ENCODE data around the gene TMEM116.

The TMEM116 gene

GRCh38 chr12:112018571-112019237 lies 5.7 kb upstream of the TMEM116 start:
- H3K9ac ChIP-seq (ENCODE audit: low read length): no peak overlapping the region
- peaks cover 72% of the 10 kb centered on the region for H4K20me1 ChIP-seq (ENCODE audit: insufficient read depth, low read length)
- peaks cover 72% of the 10 kb centered on the region for H3K36me3 ChIP-seq (replicated peaks; ENCODE audit: low read depth, low read length)
- H3K4me3 ChIP-seq (ENCODE audit: low read length): no peak overlapping the region
- peaks cover 9% of the 10 kb centered on the region; the same call in 1 of the 2 replicates for H3K9me3 ChIP-seq (ENCODE audit: insufficient read depth, low read length)
- H2AFZ ChIP-seq (ENCODE audit: low read depth, low read length): no peak overlapping the region
- H3K79me2 ChIP-seq (ENCODE audit: low read length): peaks cover 92% of the 10 kb centered on the region
- no peak for TF ChIP-seq EZH2phosphoT487 (IDR thresholded peaks at IDR 0.05; ENCODE audit: low read depth)
- TF ChIP-seq CTCF (IDR thresholded peaks at IDR 0.05; ENCODE audit: low read depth, low read length): no peak
- H3K27me3 ChIP-seq (ENCODE audit: low read depth, low read length): no peaks in the 10 kb centered on the region
- peaks cover 18% of the 10 kb centered on the region for H3K4me1 ChIP-seq (ENCODE audit: low read length)
- no peak overlapping the region for H3K4me2 ChIP-seq (ENCODE audit: low read length)
- H3K27ac ChIP-seq (ENCODE audit: low read length): no peak overlapping the region

- TF ChIP-seq CTCF (IDR thresholded peaks at IDR 0.05; ENCODE audit: low read depth, low read length) (no peak), EZH2phosphoT487 (IDR thresholded peaks at IDR 0.05; ENCODE audit: low read depth) (no peak)
- Histone ChIP-seq H4K20me1 (ENCODE audit: insufficient read depth, low read length) (peaks cover 62% of the 10 kb centered on the region), H3K9ac (ENCODE audit: low read length) (no peak overlapping the region), H3K4me2 (ENCODE audit: low read length) (no peak overlapping the region), H3K4me1 (ENCODE audit: low read length) (peaks cover 18% of the 10 kb centered on the region), H3K36me3 (replicated peaks; ENCODE audit: low read depth, low read length) (peaks cover 58% of the 10 kb centered on the region), H3K27ac (ENCODE audit: low read length) (no peak overlapping the region), H3K4me3 (ENCODE audit: low read length) (no peak overlapping the region), H2AFZ (ENCODE audit: low read depth, low read length) (no peak overlapping the region), H3K27me3 (ENCODE audit: low read depth, low read length) (no peaks in the 10 kb centered on the region), H3K9me3 (ENCODE audit: insufficient read depth, low read length) (peaks cover 9% of the 10 kb centered on the region; the same call in 1 of the 2 replicates), H3K79me2 (ENCODE audit: low read length) (peaks cover 91% of the 10 kb centered on the region)
These were observed 4.1 kb upstream of the TMEM116 start for GRCh38 chr12:112017041-112017440.

- no peak for TF ChIP-seq EZH2phosphoT487 (IDR thresholded peaks at IDR 0.05; ENCODE audit: low read depth)
- no peak for TF ChIP-seq CTCF (IDR thresholded peaks at IDR 0.05; ENCODE audit: low read depth, low read length)
- peaks cover 28% of the 10 kb centered on the region for H3K4me1 ChIP-seq (ENCODE audit: low read length)
- no peak overlapping the region for H2AFZ ChIP-seq (ENCODE audit: low read depth, low read length)
- H3K9me3 ChIP-seq (ENCODE audit: insufficient read depth, low read length): peaks cover 9% of the 10 kb centered on the region; the same call in 1 of the 2 replicates
- no peak overlapping the region for H3K4me2 ChIP-seq (ENCODE audit: low read length)
- H3K9ac ChIP-seq (ENCODE audit: low read length): no peak overlapping the region
- peaks cover 61% of the 10 kb centered on the region for H3K36me3 ChIP-seq (replicated peaks; ENCODE audit: low read depth, low read length)
- H3K79me2 ChIP-seq (ENCODE audit: low read length): peaks cover 93% of the 10 kb centered on the region
- H3K27ac ChIP-seq (ENCODE audit: low read length): peak overlapping the region; percentile 99
- 0 out of 2 replicates have a peak overlapping the region, but pooled peaks have one; percentile 97 for H3K4me3 ChIP-seq (ENCODE audit: low read length)
- peaks cover 54% of the 10 kb centered on the region for H4K20me1 ChIP-seq (ENCODE audit: insufficient read depth, low read length)
- H3K27me3 ChIP-seq (ENCODE audit: low read depth, low read length): no peaks in the 10 kb centered on the region
These were observed 3.0 kb upstream of the TMEM116 start for GRCh38 chr12:112015938-112016337.

GRCh38 chr12:112013601-112014402 lies 837 bp upstream of the TMEM116 start:
- Histone ChIP-seq H3K4me2 (ENCODE audit: low read length) (peak overlapping the region; percentile 97), H3K9me3 (ENCODE audit: insufficient read depth, low read length) (peaks cover 9% of the 10 kb centered on the region; the same call in 1 of the 2 replicates), H3K79me2 (ENCODE audit: low read length) (peaks cover 74% of the 10 kb centered on the region), H3K9ac (ENCODE audit: low read length) (peak overlapping the region; percentile 95), H3K4me1 (ENCODE audit: low read length) (peaks cover 43% of the 10 kb centered on the region), H3K36me3 (replicated peaks; ENCODE audit: low read depth, low read length) (peaks cover 53% of the 10 kb centered on the region), H4K20me1 (ENCODE audit: insufficient read depth, low read length) (peaks cover 33% of the 10 kb centered on the region), H2AFZ (ENCODE audit: low read depth, low read length) (no peak overlapping the region; the same call in 1 of the 2 replicates), H3K27ac (ENCODE audit: low read length) (peak overlapping the region; percentile 99), H3K4me3 (ENCODE audit: low read length) (peak overlapping the region; percentile 97), H3K27me3 (ENCODE audit: low read depth, low read length) (no peaks in the 10 kb centered on the region)
- peak; percentile 3; the same call in 1 of the 2 replicates for TF ChIP-seq CTCF (IDR thresholded peaks at IDR 0.05; ENCODE audit: low read depth, low read length)
- no peak for TF ChIP-seq EZH2phosphoT487 (IDR thresholded peaks at IDR 0.05; ENCODE audit: low read depth)

All from OCI-LY3 (cell line).